Activated naive CD8-positive, alpha-beta T cell treated with anti-CD3 and anti-CD28 coated beads, Interleukin-2, amount 50 U/mL, for 24 hours (primary cell): ENCODE measurements around the gene ATG4A.
A peak's percentile ranks its signal among the peaks of the same experiment; 100 is the strongest.

Experiments used
- ATAC-seq: fragments of 150-1000 bp; cut with Tn5 transposase; one replicate; pipeline ENCODE4 v1.10.0; 2021
- DNase-seq: peaks from one replicate; pipeline ENCODE4 v3.0.0; 2021
- H3K27ac Mint-ChIP-seq: one replicate; pipeline ENCODE4 v1.8.0; 2021; ENCODE audit warnings: mild to moderate bottlenecking, mixed read lengths
- H3K27me3 Mint-ChIP-seq: one replicate; pipeline ENCODE4 v1.8.0; 2021; ENCODE audit warnings: mixed read lengths
- H3K36me3 Mint-ChIP-seq: one replicate; pipeline ENCODE4 v1.8.0; 2021; ENCODE audit warnings: low read depth, mixed read lengths
- H3K4me1 Mint-ChIP-seq: one replicate; pipeline ENCODE4 v1.8.0; 2021; ENCODE audit warnings: mixed read lengths
- H3K4me3 Mint-ChIP-seq: one replicate; pipeline ENCODE4 v1.8.0; 2021; ENCODE audit warnings: mild to moderate bottlenecking, moderate library complexity, mixed read lengths
- H3K9me3 Mint-ChIP-seq: one replicate; pipeline ENCODE4 v1.8.0; 2021; ENCODE audit warnings: mixed read lengths

Gene ATG4A, protein sequence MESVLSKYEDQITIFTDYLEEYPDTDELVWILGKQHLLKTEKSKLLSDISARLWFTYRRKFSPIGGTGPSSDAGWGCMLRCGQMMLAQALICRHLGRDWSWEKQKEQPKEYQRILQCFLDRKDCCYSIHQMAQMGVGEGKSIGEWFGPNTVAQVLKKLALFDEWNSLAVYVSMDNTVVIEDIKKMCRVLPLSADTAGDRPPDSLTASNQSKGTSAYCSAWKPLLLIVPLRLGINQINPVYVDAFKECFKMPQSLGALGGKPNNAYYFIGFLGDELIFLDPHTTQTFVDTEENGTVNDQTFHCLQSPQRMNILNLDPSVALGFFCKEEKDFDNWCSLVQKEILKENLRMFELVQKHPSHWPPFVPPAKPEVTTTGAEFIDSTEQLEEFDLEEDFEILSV

DNA sequence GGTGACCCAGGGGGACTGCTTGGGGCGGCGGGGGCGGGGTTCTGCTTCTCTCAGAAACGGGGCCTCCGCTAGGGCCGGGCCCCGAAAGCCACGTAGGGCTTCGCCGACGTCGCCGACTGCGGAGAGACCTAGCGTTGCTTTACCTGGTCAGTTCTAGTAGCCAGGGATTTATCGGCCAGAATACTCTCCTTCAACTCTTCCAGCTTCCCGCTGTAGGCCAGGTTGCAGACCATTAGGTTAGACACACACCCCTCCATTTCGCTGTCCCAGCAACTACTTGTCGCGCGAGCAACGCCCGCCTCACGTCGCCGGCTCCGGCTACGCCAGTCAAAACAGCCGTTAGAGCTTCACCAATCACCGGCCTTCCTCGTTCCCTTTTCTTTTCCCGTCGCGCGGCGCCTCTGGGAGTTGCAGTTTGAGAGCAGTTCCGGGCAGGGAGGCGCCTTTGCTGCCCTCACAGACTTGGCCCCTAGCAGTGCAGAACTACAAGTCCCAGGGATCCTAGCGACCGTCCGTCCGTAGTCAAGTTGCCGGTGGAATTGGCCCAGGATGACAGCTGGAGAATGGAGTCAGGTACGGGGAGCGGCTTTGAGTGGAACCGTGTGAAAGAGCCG, at the start of gene ATG4A, which contains the start of gene PSMD10:
Gene ATG4A, plus strand, starts transcription at position 515 of the 614 bp plus-strand sequence. Its CDS starts 49 bp downstream, at position 564.
Gene PSMD10, minus strand, starts transcription at position 279 of the 614 bp plus-strand sequence. Its CDS starts 22 bp downstream, at position 257.
- no peak within 1 kb of the TSS for H3K4me3 Mint-ChIP-seq
- peaks cover 4% of the 10 kb centered on the region for H3K36me3 Mint-ChIP-seq
- H3K4me1 Mint-ChIP-seq: peaks cover 16% of the 10 kb centered on the region
- DNase-seq: peak; percentile 83
- H3K27ac Mint-ChIP-seq: no peak within 1 kb of the TSS
- peak; percentile 98 for ATAC-seq
- H3K9me3 Mint-ChIP-seq: no peaks in the 10 kb centered on the region
- H3K27me3 Mint-ChIP-seq: no peaks in the 10 kb centered on the region

DNA sequence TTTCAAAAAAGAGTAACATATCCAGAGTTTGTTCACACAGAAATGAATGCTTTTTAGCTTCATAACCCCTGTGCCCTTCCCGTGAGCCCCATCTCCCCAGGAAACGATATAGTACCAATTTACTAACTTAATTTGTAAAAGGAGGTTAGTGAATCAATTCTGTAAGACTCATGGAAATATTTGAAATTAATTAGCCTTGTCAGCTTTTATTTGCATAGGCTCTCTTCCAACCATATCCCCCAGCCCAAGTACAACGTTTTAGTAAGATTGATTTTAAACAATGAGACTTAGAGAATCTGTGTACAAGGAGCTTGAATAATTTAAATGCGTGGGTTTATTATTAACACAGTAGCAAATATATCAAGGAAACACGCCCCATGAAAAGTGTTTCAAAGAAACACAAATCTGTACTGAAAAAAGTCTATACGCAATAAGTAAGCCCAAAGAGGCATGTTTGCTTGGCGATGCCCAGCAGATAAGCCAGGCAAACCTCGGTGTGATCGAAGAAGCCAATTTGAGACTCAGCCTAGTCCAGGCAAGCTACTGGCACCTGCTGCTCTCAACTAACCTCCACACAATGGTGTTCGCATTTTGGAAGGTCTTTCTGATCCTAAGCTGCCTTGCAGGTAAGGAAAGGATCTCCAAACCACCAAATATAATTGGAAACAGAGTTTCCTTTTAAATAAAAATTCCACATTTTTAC, 46.9 kb upstream of the ATG4A start, which contains the start of gene VSIG1:
Gene VSIG1, plus strand, starts transcription at position 512 of the 703 bp plus-strand sequence. Its CDS starts 66 bp downstream, at position 578.
- H3K27me3 Mint-ChIP-seq: no peaks in the 10 kb centered on the region
- H3K9me3 Mint-ChIP-seq: no peaks in the 10 kb centered on the region
- H3K27ac Mint-ChIP-seq: no peak within 1 kb of the TSS
- H3K4me1 Mint-ChIP-seq: peaks cover 5% of the 10 kb centered on the region
- H3K4me3 Mint-ChIP-seq: no peak within 1 kb of the TSS
- H3K36me3 Mint-ChIP-seq: no peaks in the 10 kb centered on the region
- DNase-seq (no peak), ATAC-seq (no peak)

DNA sequence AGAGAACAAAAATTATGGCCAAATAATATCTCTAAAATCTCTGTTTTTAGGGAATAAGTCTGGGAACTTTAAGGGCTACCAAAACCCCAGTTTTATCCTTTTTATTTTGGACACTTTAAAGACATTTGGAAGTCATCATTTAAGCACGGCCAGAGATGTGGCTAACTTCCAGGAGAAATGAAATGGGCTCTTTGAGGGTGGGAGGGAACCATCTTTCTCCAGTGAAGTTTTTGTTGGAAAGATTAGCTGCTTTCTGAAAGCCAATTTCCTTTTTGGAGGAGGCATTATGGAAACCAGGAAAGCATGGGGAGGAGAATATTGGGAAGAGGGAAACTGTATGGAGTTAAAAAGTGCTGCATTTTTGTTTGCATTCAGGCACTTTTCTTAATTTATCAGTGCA, 41.9 kb upstream of the ATG4A start:
- H3K27ac Mint-ChIP-seq: no peak overlapping the region
- no peaks in the 10 kb centered on the region for H3K27me3 Mint-ChIP-seq
- no peak overlapping the region for H3K4me3 Mint-ChIP-seq
- H3K4me1 Mint-ChIP-seq: peaks cover 13% of the 10 kb centered on the region
- DNase-seq: no peak
- H3K36me3 Mint-ChIP-seq: no peaks in the 10 kb centered on the region
- no peak for ATAC-seq
- no peaks in the 10 kb centered on the region for H3K9me3 Mint-ChIP-seq

DNA sequence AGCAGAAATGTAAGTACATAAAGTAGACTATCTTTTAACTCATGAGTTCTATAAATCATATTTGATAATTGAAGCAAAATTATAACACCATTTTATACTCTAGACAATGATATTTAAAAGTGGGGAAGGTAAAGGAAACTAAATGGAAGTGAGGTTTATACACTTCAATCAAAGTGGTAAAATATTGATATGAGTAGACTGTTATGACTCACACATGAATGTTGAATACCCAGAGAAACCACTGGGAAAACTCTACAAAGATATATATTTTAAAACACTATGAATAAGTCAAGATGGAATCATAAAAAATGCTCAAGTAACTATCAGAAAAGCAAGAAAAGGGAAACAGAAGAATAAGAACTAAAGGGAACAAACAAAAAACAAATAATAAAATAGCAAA, 38.4 kb upstream of the ATG4A start:
- peak overlapping the region; percentile 30 for H3K4me3 Mint-ChIP-seq
- DNase-seq: no peak
- H3K4me1 Mint-ChIP-seq: peaks cover 10% of the 10 kb centered on the region
- no peaks in the 10 kb centered on the region for H3K27me3 Mint-ChIP-seq
- H3K36me3 Mint-ChIP-seq: peaks cover 2% of the 10 kb centered on the region
- no peak overlapping the region for H3K27ac Mint-ChIP-seq
- peak; percentile 72 for ATAC-seq
- no peaks in the 10 kb centered on the region for H3K9me3 Mint-ChIP-seq

DNA sequence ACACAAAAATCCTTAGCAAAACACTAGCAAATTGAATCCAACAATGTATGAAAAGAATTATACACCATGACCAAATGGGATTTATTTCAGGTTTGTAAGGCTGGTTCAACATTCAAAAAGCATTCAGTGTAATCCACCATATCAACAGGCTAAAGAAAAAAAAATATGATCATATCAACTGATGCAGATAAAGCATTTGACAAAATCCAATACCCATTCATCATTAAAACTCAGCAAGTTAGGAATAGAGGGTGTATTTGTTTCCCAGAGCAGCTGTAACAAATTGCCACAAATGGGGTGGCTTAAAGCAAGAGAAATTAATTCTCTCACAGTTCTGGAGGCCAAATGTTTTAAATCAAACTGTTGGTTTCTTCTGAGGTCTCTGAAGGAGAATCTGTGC, 36.0 kb upstream of the ATG4A start:
- no peak for ATAC-seq
- Mint-ChIP-seq H3K9me3 (no peaks in the 10 kb centered on the region), H3K4me3 (no peak overlapping the region), H3K36me3 (peaks cover 2% of the 10 kb centered on the region), H3K27me3 (no peaks in the 10 kb centered on the region), H3K4me1 (peaks cover 10% of the 10 kb centered on the region), H3K27ac (no peak overlapping the region)
- DNase-seq: no peak

DNA sequence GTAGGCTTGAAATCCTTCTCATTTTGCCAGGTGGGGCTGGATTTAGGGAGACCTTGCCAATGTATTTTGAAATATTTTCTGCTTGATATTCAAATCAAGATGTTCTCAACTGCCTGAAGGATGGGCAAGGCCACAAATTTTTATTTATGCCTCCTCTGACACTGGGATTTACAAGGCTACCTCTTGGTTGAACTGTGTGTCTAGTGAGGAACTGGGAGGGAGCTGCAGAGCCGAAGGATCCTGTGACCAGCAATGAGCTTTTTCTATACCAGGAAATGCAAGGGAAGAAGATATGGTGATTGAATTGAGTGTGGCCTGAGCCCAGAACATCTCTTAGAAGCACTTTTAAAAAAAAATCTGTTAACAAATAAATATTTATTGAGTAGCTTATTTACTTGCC, 31.8 kb upstream of the ATG4A start:
- no peak for ATAC-seq
- H3K4me1 Mint-ChIP-seq: peaks cover 4% of the 10 kb centered on the region
- no peaks in the 10 kb centered on the region for H3K9me3 Mint-ChIP-seq
- H3K36me3 Mint-ChIP-seq: peaks cover 2% of the 10 kb centered on the region
- DNase-seq: no peak
- H3K27ac Mint-ChIP-seq: no peak overlapping the region
- no peaks in the 10 kb centered on the region for H3K27me3 Mint-ChIP-seq
- H3K4me3 Mint-ChIP-seq: no peak overlapping the region

DNA sequence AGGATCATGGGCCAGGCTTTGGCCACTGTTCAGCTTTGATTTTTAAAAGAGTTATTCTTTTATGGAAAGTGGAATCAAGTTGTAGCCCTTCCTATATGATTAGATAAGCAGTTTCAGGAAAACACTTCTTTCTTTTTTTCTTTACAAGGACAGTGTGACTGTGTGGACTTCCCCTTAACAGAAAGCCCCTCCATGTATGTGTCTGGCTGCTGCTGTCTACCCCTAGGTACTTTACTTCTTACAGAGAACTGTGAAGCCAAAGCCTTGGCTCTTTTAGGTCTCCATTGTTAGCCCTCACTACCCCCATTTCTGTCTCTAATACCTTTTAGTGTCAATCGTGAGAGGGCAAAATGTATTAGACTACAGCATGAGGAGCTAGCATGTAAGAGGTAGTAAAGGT, 27.6 kb upstream of the ATG4A start:
- Mint-ChIP-seq H3K4me3 (no peak overlapping the region), H3K9me3 (no peaks in the 10 kb centered on the region), H3K27ac (no peak overlapping the region), H3K27me3 (no peaks in the 10 kb centered on the region), H3K4me1 (peaks cover 6% of the 10 kb centered on the region), H3K36me3 (no peaks in the 10 kb centered on the region)
- no peak for ATAC-seq
- no peak for DNase-seq

DNA sequence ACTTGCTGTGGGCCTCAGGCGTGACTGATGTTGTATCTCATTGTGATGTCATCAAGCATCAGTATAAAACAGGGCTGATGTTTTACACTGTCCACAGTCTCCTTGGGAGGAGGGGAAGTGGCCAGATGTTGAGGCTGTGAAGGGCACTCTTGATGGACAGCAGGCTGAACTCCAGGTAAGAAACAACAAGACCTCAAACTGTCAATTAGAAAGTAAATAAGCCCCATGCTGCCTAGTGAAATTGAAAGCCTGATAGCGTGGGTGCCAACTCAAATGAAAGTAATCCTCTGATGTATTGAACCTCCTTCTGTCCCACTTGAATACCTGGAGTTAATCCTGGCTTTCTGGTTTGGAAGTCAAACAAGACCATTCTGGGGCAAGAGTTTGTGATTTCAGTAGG, 27.0 kb upstream of the ATG4A start:
- ATAC-seq: no peak
- Mint-ChIP-seq H3K9me3 (no peaks in the 10 kb centered on the region), H3K27ac (no peak overlapping the region), H3K27me3 (no peaks in the 10 kb centered on the region), H3K4me1 (peaks cover 6% of the 10 kb centered on the region), H3K4me3 (no peak overlapping the region), H3K36me3 (no peaks in the 10 kb centered on the region)
- DNase-seq: no peak

DNA sequence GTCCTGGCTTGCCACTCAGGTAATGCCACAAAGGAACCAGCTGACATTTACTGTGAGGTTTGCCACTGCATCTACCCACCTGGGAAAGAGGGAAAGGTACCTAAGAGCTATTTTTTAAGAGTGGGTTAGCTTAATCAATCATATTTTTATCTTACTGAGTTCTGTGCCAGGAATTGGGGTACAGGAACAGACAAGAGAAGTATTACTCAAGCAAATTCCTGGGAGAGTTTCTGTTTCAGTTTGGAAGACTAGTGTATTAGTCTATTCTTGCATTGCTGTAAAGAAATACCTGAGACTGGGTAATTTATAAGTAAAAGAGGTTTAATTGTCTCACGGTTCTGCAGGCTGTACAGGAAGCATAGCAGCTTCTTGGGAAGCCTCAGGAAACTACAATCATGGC, 23.5 kb upstream of the ATG4A start:
- H3K36me3 Mint-ChIP-seq: no peaks in the 10 kb centered on the region
- no peaks in the 10 kb centered on the region for H3K27me3 Mint-ChIP-seq
- no peak for ATAC-seq
- H3K9me3 Mint-ChIP-seq: no peaks in the 10 kb centered on the region
- no peak overlapping the region for H3K4me3 Mint-ChIP-seq
- peaks cover 11% of the 10 kb centered on the region for H3K4me1 Mint-ChIP-seq
- DNase-seq: no peak
- no peak overlapping the region for H3K27ac Mint-ChIP-seq

DNA sequence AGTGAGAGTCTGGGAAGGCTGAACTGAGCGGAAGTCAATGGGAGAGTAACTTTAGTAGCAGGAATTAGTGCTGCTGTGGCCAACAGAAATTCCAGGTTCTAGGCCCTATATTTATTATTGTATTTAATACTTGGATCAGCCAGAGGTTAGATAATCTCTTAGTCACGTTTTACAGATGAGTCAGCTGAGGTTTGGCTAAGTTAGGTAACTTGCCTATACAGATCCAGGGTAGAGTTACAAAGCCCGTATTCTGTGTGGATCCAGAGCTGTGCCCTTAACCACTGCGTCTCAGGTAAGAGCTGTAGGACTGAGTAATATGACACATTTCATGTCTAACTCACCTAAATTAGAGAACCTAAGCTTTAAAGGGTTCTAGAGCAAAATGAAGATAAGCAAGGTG, 20.7 kb upstream of the ATG4A start:
- DNase-seq: no peak

DNA sequence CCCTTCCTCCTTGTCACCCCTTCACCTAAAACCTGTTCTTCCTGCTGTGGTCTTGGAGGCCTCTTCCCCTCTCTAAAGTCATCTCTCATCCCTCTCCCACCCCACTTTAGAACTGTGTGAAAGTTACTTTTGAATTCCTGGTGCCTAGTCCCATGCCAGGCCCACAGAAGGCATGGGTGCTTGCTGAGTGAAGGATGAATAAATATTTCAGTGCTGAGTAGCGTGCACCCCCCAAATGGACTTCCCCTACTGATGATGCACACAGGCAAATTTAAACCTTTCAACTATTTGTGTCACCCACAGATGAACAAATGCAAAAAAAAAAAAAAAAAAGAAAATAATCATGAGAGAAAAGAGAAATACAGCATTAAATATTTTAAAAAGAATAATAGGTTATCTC, 20.0 kb upstream of the ATG4A start:
- no peak overlapping the region for H3K27ac Mint-ChIP-seq
- ATAC-seq (no peak), DNase-seq (no peak)
- H3K27me3 Mint-ChIP-seq: no peaks in the 10 kb centered on the region
- H3K9me3 Mint-ChIP-seq: no peaks in the 10 kb centered on the region
- H3K4me1 Mint-ChIP-seq: peaks cover 7% of the 10 kb centered on the region
- no peak overlapping the region for H3K4me3 Mint-ChIP-seq
- no peaks in the 10 kb centered on the region for H3K36me3 Mint-ChIP-seq

More for the DNA sequence above, 20.7 kb upstream of the ATG4A start:
- H3K27ac Mint-ChIP-seq: no peak overlapping the region
- no peaks in the 10 kb centered on the region for H3K9me3 Mint-ChIP-seq
- H3K4me3 Mint-ChIP-seq: no peak overlapping the region
- ATAC-seq: no peak
- no peaks in the 10 kb centered on the region for H3K36me3 Mint-ChIP-seq
- H3K27me3 Mint-ChIP-seq: no peaks in the 10 kb centered on the region
- peaks cover 7% of the 10 kb centered on the region for H3K4me1 Mint-ChIP-seq

DNA sequence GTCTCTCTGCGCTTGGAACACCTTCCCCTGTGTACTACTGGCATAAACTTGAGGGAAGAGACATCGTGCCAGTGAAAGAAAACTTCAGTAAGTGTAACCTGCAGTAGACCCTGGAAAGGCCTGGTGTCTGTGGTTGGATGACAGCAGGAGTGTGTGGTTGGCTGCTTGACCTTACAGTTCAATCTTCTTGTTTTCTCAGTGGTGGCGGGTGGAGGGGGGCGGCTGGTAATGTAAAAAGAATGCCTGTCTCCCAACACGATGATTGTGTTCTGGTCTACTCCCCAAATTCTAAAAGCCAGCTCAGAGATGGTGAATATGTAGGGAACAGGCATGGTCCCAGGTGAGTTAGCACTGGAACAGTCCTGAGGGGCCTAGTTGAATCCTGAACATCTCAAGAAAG, 18.8 kb upstream of the ATG4A start:
- Mint-ChIP-seq H3K4me3 (no peak overlapping the region), H3K36me3 (no peaks in the 10 kb centered on the region), H3K27ac (no peak overlapping the region), H3K4me1 (peaks cover 7% of the 10 kb centered on the region), H3K9me3 (no peaks in the 10 kb centered on the region), H3K27me3 (no peaks in the 10 kb centered on the region)
- no peak for ATAC-seq
- no peak for DNase-seq

DNA sequence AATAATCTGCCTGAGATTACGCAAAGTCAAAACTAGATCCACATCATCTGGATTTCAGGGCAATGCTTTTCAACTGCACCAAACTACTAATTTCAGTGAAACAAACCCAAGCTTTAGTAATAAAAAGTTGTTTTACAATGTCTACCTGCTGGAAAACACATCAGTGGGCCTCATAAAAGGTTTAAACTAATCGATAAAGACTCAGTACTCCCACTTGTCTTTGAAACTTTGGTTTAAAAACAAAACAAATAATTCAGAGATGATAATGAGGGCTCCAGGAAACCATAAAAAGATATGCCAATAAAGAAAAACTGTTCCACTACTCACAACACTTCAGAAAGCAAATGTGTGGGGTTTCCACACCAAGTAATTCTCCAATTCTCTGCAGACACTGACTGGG, 10.5 kb upstream of the ATG4A start:
- Mint-ChIP-seq H3K4me3 (no peak overlapping the region), H3K27ac (no peak overlapping the region), H3K4me1 (no peaks in the 10 kb centered on the region), H3K9me3 (no peaks in the 10 kb centered on the region), H3K36me3 (no peaks in the 10 kb centered on the region), H3K27me3 (no peaks in the 10 kb centered on the region)
- no peak for DNase-seq
- no peak for ATAC-seq

DNA sequence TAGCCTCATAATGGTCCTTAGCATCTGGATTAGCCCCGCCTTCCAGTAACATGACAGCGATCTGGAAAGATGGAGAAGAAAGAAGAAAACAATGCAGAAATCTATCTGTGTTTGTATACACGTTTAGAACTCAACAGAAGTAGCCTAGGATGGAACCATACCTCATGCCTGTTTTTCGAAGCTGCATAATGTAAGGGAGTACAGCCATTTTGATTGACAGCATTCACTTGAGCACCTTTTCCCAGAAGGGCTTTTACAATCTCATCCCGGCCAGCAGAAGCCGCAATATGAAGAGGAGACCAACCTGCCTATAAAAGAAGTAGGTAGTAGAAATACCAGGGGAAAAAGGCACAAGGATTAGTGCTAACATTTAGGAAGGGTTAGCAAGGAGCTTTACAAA, 3.8 kb upstream of the ATG4A start:
- Mint-ChIP-seq H3K27ac (no peak overlapping the region), H3K27me3 (no peaks in the 10 kb centered on the region), H3K4me1 (peaks cover 11% of the 10 kb centered on the region), H3K9me3 (no peaks in the 10 kb centered on the region), H3K36me3 (peaks cover 4% of the 10 kb centered on the region), H3K4me3 (no peak overlapping the region)
- no peak for DNase-seq
- ATAC-seq: no peak

DNA sequence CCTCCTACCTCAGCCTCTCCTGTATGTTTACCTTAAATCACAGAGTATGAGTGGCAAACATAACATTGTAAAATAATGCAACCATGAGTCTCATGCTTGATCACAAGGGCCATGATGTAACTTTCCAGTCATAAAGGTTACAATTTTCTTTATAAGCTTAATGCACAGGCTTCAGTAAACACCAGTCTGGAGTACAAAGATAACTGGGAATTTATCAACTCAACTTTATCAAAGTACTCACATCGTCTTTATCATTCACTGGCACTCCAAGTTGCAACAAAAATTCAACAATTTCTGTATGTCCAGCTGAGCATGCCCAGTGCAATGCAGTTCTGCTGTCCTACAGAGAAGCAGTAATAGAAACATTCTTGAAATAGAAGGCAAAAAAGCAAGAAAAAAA, 3.1 kb upstream of the ATG4A start:
- no peak for ATAC-seq
- H3K4me3 Mint-ChIP-seq: no peak overlapping the region

More for the DNA sequence above, 3.1 kb upstream of the ATG4A start:
- DNase-seq: no peak
- Mint-ChIP-seq H3K4me1 (peaks cover 16% of the 10 kb centered on the region), H3K36me3 (peaks cover 4% of the 10 kb centered on the region), H3K9me3 (no peaks in the 10 kb centered on the region), H3K27me3 (no peaks in the 10 kb centered on the region), H3K27ac (no peak overlapping the region)
